GM19351 (cell line): Measurements from ENCODE around the gene SLC25A41.
"Not testable (repeated sequence)": the region's sequence is repeated elsewhere in the genome, so short reads cannot be mapped to it uniquely, and the experiment has no call there.

Experiments used
- ATAC-seq: cut with Tn5 transposase; IDR thresholded peaks from one replicate; pipeline ENCODE4 v1.9.1; 2021; ENCODE audit warnings: mild to moderate bottlenecking, moderate library complexity; ENCODE audit not compliant: unreplicated experiment

Gene SLC25A41

DNA sequence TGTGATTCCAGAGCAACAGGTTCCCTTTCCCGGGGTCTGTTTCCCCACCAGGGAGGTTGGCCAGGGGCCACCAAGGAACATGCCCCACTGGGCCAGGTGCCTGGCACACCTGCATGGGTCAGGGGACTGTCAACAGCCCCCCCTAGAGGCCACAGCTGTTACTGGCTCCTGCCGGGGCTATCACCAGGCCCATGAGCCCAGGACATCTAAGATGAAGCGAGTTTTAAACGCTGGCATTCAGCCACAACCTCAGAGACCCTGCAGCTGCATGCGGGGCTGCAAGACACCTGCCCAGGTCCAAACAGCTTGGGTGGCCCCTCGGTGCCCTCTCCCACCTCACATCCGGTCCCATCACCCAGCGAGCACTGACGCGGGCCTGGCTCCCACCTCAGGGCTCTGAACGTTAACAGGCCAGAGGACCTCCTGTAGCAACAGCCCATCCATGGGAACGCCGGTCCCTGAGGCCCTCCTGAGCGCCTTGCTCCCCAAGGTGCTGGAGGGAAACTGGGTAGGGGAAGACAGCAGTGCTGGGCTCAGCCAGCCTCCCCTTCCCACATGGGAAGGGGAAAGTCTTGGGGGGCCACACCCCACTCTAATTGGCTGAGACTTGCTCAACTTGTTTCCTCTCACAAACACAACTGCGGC lies 21.0 kb downstream of the SLC25A41 start:
- ATAC-seq, result no peak

- ATAC-seq, result no peak
Measured at GRCh38 chr19:6412061-6412446, 21.5 kb downstream of the SLC25A41 start.

DNA sequence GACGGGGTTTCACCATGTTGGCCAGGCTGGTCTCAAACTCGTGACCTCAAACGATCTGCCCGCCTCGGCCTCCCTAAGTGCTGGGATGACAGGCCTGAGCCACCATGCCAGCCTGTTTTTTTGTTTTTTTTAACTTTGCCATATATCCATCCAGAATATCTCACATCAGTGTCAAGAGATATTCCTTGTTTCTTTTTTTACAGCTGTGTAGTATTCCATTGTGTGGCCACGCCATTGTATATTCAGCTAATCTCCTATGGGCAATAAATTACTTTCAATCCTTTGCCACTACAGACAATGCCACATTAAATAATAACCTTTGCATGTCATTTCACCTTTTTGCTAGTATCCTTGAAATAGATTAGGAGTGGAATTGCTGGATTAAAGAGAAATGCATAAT lies 24.2 kb downstream of the SLC25A41 start:
- no peak for ATAC-seq

GRCh38 chr19:6406401-6406800 lies 27.2 kb downstream of the SLC25A41 start:
- ATAC-seq, result no peak

DNA sequence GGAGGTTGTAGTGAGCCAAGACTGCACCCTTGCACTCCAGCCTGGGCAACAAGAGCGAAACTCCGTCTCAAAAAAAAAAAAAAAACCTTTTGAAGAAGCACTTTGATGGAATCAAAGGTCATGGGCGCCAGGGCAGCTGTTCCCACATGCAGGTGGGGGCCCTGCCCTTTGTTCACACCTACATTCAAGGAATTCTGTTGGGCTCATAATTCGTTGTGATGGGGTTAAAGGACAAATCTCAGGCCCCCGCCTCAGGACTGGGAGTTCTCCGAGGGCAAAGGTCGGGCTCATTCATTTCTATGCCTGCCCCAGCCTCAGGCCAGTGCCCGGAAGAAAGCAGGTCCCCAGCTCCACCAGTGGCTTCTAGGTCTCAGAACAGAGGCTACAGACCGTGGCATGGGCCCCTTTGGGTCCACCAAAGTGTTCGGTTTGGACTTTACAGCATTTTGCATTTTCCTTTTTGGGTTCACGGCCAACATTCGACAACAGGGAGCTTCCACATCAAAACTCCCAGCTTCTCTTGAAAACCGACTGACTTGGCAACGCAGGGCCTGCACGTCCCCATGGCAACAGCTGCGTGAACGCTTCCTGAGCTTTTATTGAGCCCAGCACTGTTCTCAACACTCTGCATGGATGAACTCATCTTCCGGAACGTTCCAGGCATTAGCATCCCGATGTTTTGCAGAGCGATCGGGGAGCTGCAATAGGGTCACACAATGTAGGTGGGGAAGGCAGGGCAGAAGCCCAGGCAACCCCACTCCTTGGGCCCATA lies 30.5 kb downstream of the SLC25A41 start:
- ATAC-seq, result no peak

DNA sequence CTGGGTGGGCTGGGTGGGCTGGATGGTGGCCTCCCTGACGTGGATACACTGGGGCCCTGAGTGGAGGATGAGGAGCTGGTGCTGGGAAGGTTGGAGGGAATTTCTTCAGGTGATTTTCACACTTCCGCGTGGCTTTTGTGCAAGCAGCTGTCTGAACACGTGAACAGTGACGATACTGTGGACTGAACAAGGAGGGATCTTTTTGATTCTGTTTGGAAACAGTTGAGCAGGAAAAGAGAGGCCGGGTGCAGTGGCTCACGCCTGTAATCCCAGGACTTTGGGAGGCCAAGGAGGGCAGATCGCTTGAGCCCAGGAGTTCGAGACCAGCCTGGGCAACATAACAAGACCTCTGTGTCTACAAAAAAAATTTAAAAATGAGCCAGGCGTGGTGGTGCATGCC lies 31.5 kb downstream of the SLC25A41 start:
- no peak for ATAC-seq

DNA sequence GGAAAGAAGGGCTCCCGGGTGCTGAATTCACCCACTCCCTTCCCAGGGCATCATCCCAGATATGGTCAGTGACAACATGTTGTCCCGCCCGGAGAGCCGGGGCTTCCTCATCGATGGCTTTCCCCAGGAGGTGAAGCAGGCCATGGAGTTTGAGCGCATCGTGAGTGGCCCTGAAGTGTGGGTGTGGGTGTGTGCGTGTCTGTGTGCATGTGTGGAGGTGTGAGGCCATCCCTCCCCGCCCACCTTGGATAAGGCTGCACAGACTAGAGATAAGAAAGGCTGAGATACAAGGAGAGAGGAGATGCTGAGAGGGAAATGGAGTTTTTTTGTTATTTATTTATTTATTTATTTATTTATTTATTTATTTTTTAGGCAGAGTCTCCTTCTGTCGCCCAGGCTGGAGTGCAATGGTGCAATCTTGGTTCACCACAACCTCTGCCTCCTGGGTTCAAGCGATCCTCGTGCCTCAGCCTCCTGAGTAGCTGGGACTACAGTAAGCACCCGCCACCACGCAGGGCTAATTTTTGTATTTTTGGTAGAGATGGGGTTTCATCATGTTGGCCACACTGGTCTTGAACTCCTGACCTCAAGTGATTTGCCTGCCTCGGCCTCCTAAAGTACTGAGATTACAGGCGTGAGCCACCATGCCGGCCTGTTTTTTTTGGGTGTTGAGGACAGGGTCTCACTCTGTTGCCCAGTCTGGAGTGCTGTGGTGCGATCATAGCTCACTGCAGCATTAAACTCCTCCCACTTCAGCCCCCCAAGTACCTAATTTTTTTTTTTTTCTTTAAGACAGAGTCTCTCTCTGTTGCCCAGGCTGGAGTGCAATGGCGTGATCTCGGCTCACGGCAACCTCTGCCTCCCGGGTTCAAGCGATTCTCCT lies 33.3 kb downstream of the SLC25A41 start:
- not testable (repeated sequence) for ATAC-seq

GRCh38 chr19:6396305-6396704 lies 37.3 kb downstream of the SLC25A41 start:
- ATAC-seq, result no peak

DNA sequence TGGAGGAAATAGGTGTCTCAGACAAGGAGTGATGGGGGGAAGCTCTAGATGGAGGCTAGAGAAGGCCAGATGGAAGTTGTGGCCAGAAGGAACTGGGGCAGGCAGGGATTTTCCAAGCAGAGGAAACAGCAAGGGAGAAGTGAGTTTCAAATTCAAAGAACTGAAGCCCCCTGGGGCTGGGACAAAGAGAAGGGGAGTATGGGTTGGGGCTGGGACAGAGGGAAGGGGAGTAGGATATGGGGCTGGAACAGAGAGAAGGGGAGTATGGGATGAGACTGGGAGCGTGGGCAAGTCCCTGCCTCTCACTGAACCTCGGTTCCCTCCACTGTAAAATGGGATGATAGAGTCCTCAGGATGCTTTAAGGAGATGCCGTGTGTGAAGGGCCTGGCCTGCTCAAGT lies 38.7 kb downstream of the SLC25A41 start:
- ATAC-seq, result no peak

DNA sequence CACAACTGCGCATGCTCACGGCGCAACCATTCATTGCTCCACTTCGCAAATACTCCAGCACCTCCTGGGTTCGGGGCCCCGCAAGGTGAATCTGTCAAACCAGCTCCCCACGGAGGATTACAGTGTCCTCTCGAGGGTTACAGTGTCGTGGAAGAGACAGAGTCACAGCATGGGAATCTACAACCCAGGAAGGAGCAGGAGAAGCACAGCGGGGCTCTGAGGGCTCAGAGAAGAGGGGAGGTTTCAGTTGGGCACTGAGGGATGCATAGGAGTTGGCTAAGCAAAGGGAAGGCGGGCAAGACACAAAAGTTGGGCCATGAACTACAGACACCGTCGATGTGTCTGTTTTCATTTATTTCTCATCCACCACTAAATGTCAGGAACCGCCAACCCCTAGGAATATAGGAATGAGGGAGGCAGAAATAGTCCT lies 39.6 kb downstream of the SLC25A41 start:
- ATAC-seq, result no peak

DNA sequence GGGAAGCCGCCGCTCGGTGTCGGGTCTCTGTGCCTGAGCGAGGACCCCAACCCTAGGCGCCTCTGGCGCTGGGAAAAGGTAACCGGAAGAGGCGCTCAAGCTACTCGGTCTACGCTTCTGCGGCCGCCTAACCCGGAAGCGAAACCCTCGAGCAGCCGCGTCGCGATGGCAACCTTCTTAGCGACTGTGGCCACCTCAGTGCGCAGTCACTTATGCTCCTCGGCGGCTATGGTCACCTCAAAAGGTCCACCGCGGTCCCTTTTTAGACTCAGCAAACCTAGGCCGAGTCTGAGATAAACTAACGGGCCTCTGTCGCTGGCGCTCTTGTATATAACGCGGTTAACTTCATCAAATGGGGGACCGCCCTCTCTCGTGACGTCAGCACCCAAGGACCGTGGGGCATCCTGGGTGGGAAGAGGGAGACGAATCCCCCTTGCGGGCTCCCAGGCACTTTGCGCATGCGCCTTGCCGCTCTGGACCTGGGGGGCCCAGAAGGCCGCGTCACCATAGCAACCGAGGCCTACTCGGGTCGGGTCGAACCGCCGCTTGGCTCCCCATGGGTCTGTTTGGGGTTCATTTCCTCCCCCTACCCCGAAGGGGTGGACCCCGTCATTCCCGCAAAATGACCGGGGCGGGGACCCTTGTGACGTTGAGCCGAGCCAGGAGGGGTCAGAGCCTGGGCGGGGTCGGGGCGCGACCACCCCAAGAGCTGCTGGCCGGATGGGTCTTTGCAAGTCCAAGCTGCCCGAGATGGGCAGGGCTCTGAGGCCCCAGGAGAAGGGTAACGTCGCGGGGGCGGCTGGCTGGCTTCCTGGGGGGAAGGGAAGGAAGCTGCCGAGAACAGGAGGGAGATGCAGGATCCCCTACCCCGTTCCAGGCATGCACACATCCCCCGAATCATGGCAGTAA lies 40.2 kb downstream of the SLC25A41 start, which contains the start of gene GTF2F1:
Gene GTF2F1, minus strand, starts transcription at position 91 of the 909 bp plus-strand sequence. CDS start 169 bp downstream, outside the sequence.
- peak; percentile 86 for ATAC-seq

DNA sequence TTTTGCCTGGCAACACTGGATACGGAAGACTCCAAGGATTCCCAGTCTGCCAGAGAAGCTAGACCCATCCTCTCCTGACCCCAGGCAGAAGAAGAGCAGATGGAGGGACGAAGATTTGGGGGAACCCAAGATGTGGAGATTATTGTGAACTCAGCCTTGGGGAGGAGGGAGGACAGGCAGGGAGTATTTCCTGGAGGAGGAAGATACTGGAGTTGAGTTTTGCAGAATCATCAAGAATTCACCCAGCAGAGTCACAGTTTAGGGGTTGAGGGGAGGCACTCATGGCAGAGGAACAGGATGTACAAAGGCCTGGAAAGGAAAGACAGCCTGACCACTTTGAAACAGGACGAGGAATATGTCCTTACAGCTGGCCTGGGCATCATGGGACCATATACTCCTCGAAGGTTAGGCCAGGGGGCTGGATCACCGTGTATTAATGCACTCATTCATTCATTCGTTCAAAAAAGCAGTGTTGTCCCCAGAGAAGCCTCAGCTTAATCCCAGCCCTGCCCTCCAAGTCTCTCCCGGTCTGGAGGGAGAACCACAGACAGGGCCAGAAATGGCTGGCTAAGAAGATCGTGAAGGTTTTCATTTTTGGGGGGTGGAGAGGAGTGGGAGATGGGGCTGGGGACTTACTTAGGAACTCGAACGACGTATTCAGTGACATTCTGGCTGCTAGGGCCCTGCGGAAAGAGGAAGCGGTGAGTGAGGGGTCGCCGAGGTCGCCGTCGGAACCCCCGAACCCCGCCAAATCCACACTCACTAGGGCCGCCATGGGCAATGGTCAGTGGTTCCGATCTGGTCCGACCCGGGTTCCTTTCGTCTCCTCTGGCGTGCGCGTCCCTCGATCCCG lies 41.1 kb downstream of the SLC25A41 start:
- ATAC-seq, result no peak

DNA sequence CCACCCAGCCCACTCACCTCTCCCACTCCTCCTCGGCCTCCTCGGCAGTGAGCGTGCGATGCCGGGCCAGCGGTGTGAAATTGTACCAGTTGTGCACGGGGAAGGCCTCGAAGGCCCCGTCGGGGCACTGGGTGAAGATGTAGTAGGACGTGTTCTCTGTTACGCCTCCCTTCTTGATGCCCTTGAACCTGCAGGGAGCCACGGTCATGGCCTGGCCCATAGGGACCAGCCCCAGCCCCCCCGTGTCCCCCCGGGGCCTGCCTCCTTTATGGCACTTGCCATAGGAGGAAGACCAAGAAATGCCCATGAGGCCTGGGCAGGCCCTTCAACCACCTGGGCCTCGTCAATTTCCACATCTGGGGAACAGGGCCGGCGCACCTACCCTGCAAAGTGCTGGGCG lies 46.2 kb downstream of the SLC25A41 start:
- no peak for ATAC-seq

GRCh38 chr19:6384381-6384780 lies 49.2 kb downstream of the SLC25A41 start:
- ATAC-seq, result no peak

GRCh38 chr19:6383188-6383587 lies 50.4 kb downstream of the SLC25A41 start:
- ATAC-seq, result no peak

DNA sequence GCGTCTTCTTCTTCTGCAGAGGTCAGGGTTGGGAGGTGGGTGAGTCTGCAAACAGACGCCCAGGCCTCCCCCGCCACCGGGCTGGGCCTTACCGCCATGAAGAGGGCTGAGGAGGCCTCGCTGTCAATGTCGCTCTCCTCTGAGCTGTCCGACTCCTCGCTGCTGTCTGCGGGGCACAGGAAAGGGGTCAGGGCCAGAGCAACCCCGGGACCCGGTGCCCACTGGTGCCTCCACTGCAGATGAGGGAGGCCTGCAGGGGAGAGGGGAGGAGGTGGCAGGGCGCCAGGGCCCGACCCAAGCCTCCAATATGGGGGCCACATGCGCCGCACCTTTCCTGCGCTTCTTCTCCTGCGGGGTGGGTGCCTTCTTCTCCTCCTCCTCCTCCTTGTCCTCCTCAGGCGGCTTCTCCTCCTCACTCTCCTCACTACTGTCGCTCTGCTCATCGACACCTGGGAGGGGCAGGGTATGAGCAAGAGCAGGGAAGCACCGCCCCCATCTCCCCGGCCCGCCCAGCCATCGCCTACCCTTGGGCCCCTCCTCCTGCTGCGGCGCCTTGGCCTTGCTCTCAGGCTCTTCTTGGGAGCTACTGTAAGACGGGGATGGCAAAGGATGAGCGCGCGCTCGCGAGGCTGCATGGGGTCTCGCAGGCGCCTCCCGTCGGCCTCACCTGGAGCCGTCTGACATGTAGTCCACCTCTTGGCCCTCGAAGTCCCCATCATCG lies 52.4 kb downstream of the SLC25A41 start:
- no peak for ATAC-seq

DNA sequence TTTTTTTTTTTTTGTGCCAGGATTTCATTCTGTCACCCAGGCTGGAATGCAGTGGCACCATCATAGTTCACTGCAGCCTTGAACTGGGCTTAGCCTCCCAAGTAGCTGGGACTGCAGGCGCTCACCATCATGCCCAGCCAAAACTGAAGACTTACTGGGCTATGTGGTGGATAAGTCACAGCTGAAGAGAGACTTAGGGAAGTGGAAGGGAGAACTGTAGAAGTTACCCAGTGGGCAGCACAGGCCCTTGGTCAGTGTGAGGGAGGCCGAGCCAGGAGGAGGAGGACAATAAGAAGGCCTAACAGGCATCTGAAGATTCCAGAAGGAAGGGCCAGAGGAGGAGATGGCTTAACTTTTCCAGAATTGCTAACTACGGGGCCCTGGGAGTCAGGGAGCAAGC lies 53.8 kb downstream of the SLC25A41 start:
- ATAC-seq, result no peak

- ATAC-seq, result no peak
Measured at GRCh38 chr19:6378486-6378885, 55.1 kb downstream of the SLC25A41 start.

DNA sequence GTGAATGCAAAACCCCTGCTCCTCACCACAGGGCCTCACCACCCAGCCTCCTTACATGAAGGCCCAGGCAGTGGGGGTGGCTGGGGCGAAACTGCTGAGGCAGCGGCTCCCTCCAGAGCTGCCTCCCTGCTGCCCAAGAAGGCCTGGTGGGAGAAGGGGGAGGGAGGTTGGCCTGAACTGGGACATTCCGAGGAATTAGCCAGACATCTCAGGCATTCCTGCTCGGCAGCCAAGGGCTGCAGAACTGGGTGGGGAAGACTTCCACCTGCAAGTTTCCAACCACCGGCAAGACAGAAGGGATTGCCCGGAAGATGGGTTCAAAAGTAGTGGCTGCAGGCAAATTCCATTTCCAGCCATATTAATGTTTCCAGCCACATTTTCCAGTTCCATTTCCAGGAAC lies 55.5 kb downstream of the SLC25A41 start:
- ATAC-seq, result no peak
